ENCODE results near the gene GHRHR.
A peak's percentile ranks its signal among the peaks of the same experiment; 100 is the strongest.

The GHRHR gene

GRCh38 chr7:30965883-30966282 lies 2.1 kb downstream of the GHRHR start:
- no peak for DNase-seq (ENCODE audit: low read depth in 2 of 2, low spot score in 1 of 2)

- DNase-seq (ENCODE audit: low read depth in 2 of 2, low spot score in 1 of 2), result no peak
These were observed 4.5 kb downstream of the GHRHR start for GRCh38 chr7:30968294-30968693.

- DNase-seq (ENCODE audit: low read depth in 2 of 2, low spot score in 1 of 2), result no peak
These were observed 5.2 kb downstream of the GHRHR start for GRCh38 chr7:30968747-30969603.

- no peak for DNase-seq (ENCODE audit: low read depth in 2 of 2, low spot score in 1 of 2)
These were observed 5.8 kb downstream of the GHRHR start for GRCh38 chr7:30969604-30969970.

- no peak for DNase-seq (ENCODE audit: low read depth in 2 of 2, low spot score in 1 of 2)
These were observed 6.3 kb downstream of the GHRHR start for GRCh38 chr7:30970074-30970473.

- DNase-seq (ENCODE audit: low read depth in 2 of 2, low spot score in 1 of 2), result no peak
These were observed 6.9 kb downstream of the GHRHR start for GRCh38 chr7:30970594-30971094.

- DNase-seq (ENCODE audit: low read depth in 2 of 2, low spot score in 1 of 2), result no peak
These were observed 7.7 kb downstream of the GHRHR start for GRCh38 chr7:30971440-30971839.

- DNase-seq (ENCODE audit: low read depth in 2 of 2, low spot score in 1 of 2), result no peak
These were observed 8.2 kb downstream of the GHRHR start for GRCh38 chr7:30971840-30972563.

- no peak for DNase-seq (ENCODE audit: low read depth in 2 of 2, low spot score in 1 of 2)
These were observed 9.5 kb downstream of the GHRHR start for GRCh38 chr7:30973292-30973691.

GRCh38 chr7:30973791-30974604 lies 10.2 kb downstream of the GHRHR start:
- DNase-seq (ENCODE audit: low read depth in 2 of 2, low spot score in 1 of 2), result no peak

GRCh38 chr7:30974605-30975255 lies 11.0 kb downstream of the GHRHR start:
- DNase-seq (ENCODE audit: low read depth in 2 of 2, low spot score in 1 of 2), result no peak

GRCh38 chr7:30975256-30975899 lies 11.6 kb downstream of the GHRHR start:
- DNase-seq (ENCODE audit: low read depth in 2 of 2, low spot score in 1 of 2), result no peak

GRCh38 chr7:30976381-30976780 lies 12.6 kb downstream of the GHRHR start:
- no peak for DNase-seq (ENCODE audit: low read depth in 2 of 2, low spot score in 1 of 2)

GRCh38 chr7:30977222-30977621 lies 13.5 kb downstream of the GHRHR start:
- DNase-seq (ENCODE audit: low read depth in 2 of 2, low spot score in 1 of 2), result no peak

GRCh38 chr7:30977896-30978564 lies 14.3 kb downstream of the GHRHR start:
- DNase-seq (ENCODE audit: low read depth in 2 of 2, low spot score in 1 of 2), result no peak

GRCh38 chr7:30979027-30979426 lies 15.3 kb downstream of the GHRHR start:
- no peak for DNase-seq (ENCODE audit: low read depth in 2 of 2, low spot score in 1 of 2)

GRCh38 chr7:30980194-30980593 lies 16.4 kb downstream of the GHRHR start:
- no peak for DNase-seq (ENCODE audit: low read depth in 2 of 2, low spot score in 1 of 2)

GRCh38 chr7:30980751-30981150 lies 17.0 kb downstream of the GHRHR start:
- no peak for DNase-seq (ENCODE audit: low read depth in 2 of 2, low spot score in 1 of 2)

- peak; percentile 47 to 57 for DNase-seq (ENCODE audit: low read depth in 2 of 2, low spot score in 1 of 2)
These were observed 19.5 kb downstream of the GHRHR start for GRCh38 chr7:30983042-30983913.
